ENCODE results near the gene PRKAR2A.

DNA sequence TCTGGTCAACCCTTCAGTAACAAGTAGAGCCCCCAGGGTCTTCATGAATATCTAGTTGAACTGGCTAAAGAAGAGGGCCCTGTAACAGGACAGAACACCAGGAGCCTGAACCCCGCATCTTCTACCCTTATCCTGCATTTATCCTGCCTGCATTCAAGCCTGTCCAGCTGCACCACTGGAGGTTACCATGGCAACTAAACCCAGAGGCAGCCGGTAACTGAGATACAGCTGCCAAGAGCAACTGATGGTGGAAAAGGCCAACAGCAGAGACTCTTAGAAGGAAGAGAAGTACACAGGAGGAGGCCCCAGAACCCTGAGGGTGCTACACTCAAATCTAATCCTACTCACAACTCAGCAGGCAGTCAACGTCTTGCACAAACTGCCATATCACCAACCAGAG is 3.7 kb upstream of the PRKAR2A start:
- TF ChIP-seq, protein P1, sequence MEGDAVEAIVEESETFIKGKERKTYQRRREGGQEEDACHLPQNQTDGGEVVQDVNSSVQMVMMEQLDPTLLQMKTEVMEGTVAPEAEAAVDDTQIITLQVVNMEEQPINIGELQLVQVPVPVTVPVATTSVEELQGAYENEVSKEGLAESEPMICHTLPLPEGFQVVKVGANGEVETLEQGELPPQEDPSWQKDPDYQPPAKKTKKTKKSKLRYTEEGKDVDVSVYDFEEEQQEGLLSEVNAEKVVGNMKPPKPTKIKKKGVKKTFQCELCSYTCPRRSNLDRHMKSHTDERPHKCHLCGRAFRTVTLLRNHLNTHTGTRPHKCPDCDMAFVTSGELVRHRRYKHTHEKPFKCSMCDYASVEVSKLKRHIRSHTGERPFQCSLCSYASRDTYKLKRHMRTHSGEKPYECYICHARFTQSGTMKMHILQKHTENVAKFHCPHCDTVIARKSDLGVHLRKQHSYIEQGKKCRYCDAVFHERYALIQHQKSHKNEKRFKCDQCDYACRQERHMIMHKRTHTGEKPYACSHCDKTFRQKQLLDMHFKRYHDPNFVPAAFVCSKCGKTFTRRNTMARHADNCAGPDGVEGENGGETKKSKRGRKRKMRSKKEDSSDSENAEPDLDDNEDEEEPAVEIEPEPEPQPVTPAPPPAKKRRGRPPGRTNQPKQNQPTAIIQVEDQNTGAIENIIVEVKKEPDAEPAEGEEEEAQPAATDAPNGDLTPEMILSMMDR (IDR thresholded peaks at IDR 0.05) = no peak
- no peak for TF ChIP-seq ZFX (IDR thresholded peaks at IDR 0.05; ENCODE audit: borderline replicate concordance)

All from 22Rv1 (cell line).